HCT116 (cell line): ENCODE data around the gene ZBTB20. TPM values are rescaled to one million over a fixed set of nuclear protein-coding genes. Genes with fewer than 3 reads are reported as not detected.

Experiments
- ATAC-seq: fragments of 200-7000 bp; cut with Tn5 transposase; 2 replicates; pipeline ENCODE4 v1.9.1; 2020; ENCODE audit warnings: mild to moderate bottlenecking, moderate library complexity
- BruUV-seq: library from RNA; stranded (reverse); fragments of 400-500 nt; replicated peaks from 2 replicates; lab custom pipeline; 2021; lab: Mats Ljungman, UMichigan
- CTCF ChIA-PET: fragments of 300-600 bp; sonication (Branson Sonifier 250); formaldehyde crosslinking; loops from one replicate; lab custom pipeline; 2021; ENCODE audit warnings: antibody characterized with exemption; lab: Charles Lee
- POLR2A ChIA-PET: fragments of 300-600, 350-600 bp; sonication (Branson Sonifier 250); formaldehyde crosslinking; loops from one replicate; lab custom pipeline; 2021; ENCODE audit warnings: antibody characterized with exemption; lab: Charles Lee
- RAD21 ChIA-PET, 2 experiments: fragments of 300-600 bp; sonication (Branson Sonifier 250); formaldehyde crosslinking; loops; one replicate each; lab custom pipeline; 2023; ENCODE audit warnings: low total read pairs in 2 of 2; ENCODE audit not compliant: uncharacterized antibody in 2 of 2, unreplicated experiment in 2 of 2, low non-redundant PET in 1 of 2; lab: Charles Lee
- DNase-seq: peaks from one replicate; pipeline ENCODE4 v3.0.0-alpha.2; 2010; ENCODE audit warnings: low read depth, low spot score
- H2AFZ ChIP-seq: fragments of 200-600 bp; shearing (Covaris generic), sonication (generic); 2 replicates; pipeline ENCODE4 v1.6.1; 2017; ENCODE audit warnings: low read depth, mixed run types, mixed read lengths, antibody characterized with exemption, low read length; ENCODE audit not compliant: poor library complexity, severe bottlenecking
- H3K27ac ChIP-seq: 2 replicates; pipeline ENCODE4 v1.5.1; 2012; ENCODE audit warnings: low read depth, low read length
- H3K27me3 ChIP-seq: fragments of 200-600 bp; sonication (generic); 2 replicates; pipeline ENCODE4 v1.6.1; 2016; ENCODE audit warnings: mixed run types, low read length, mixed read lengths; ENCODE audit not compliant: insufficient read depth
- H3K36me3 ChIP-seq, 2 experiments: fragments of 200-500 bp in 1 of 2; fragments of 200-600 bp in 1 of 2; sonication (Bioruptor generic) in 1 of 2; sonication (generic) in 1 of 2; 2 replicates each; pipeline versions ENCODE4 v1.5.1 to v1.6.1; 2014 to 2016; ENCODE audit warnings: low read length in 2 of 2, inconsistent platforms in 1 of 2, mixed read lengths in 1 of 2, mixed run types in 1 of 2; ENCODE audit not compliant: insufficient read depth in 2 of 2, control insufficient read depth in 1 of 2
- H3K4me1 ChIP-seq, 2 experiments: fragments of 200-600 bp in 1 of 2; sonication (generic) in 1 of 2; 2 replicates each; pipeline versions ENCODE4 v1.5.1 to v1.6.1; 2012 to 2017; ENCODE audit warnings: low read length in 2 of 2, inconsistent platforms in 1 of 2, mild to moderate bottlenecking in 1 of 2, mixed read lengths in 1 of 2, mixed run types in 1 of 2, moderate library complexity in 1 of 2; ENCODE audit not compliant: insufficient read depth in 2 of 2, control insufficient read depth in 1 of 2
- H3K4me2 ChIP-seq: fragments of 200-600 bp; sonication (generic); 2 replicates; pipeline ENCODE4 v1.6.1; 2017; ENCODE audit warnings: mixed run types, low read length, mixed read lengths
- H3K4me3 ChIP-seq, 2 experiments: fragments of 200-600 bp in 1 of 2; sonication (generic) in 1 of 2; replicated peaks in 1 of 2; 2 replicates each; pipeline ENCODE4 v1.5.1; 2011 to 2016; ENCODE audit warnings: low read length in 2 of 2, control low read depth in 1 of 2, low read depth in 1 of 2, mild to moderate bottlenecking in 1 of 2, mixed read lengths in 1 of 2, mixed run types in 1 of 2
- H3K79me2 ChIP-seq: fragments of 200-600 bp; sonication (generic); 2 replicates; pipeline ENCODE4 v1.6.1; 2017; ENCODE audit warnings: mild to moderate bottlenecking, mixed run types, low read length, moderate library complexity, mixed read lengths; ENCODE audit not compliant: insufficient read depth
- H3K9ac ChIP-seq: fragments of 200-600 bp; sonication (generic); 2 replicates; pipeline ENCODE4 v1.6.1; 2016; ENCODE audit warnings: low read length, mixed read lengths
- H3K9me2 ChIP-seq: fragments of 200-600 bp; sonication (generic), shearing (Covaris generic); 2 replicates; pipeline ENCODE4 v1.6.1; 2017; ENCODE audit warnings: mixed run types, mild to moderate bottlenecking, moderate library complexity; ENCODE audit not compliant: insufficient read depth
- H3K9me3 ChIP-seq, 2 experiments: fragments of 200-500 bp in 1 of 2; fragments of 200-600 bp in 1 of 2; sonication (Bioruptor generic) in 1 of 2; sonication (generic) in 1 of 2; 2 replicates each; pipeline ENCODE4 v1.6.1; 2014 to 2017; ENCODE audit warnings: low read length in 2 of 2, mixed read lengths in 2 of 2, inconsistent platforms in 1 of 2, low read depth in 1 of 2, mild to moderate bottlenecking in 1 of 2, mixed run types in 1 of 2, moderate library complexity in 1 of 2; ENCODE audit not compliant: control insufficient read depth in 1 of 2, insufficient read depth in 1 of 2
- H4K20me1 ChIP-seq: fragments of 200-600 bp; sonication (generic), shearing (Covaris generic); 2 replicates; pipeline ENCODE4 v1.6.1; 2017; ENCODE audit warnings: mixed run types, mild to moderate bottlenecking, moderate library complexity; ENCODE audit not compliant: insufficient read depth
- ATF3 ChIP-seq: IDR thresholded peaks from 2 replicates; pipeline ENCODE4 v1.6.1; 2012
- CEBPB ChIP-seq: IDR thresholded peaks from 2 replicates; pipeline ENCODE4 v1.6.1; 2012; ENCODE audit warnings: low read depth
- EGR1 ChIP-seq: IDR thresholded peaks from 2 replicates; pipeline ENCODE4 v1.6.1; 2012; ENCODE audit warnings: low read depth
- EZH2 ChIP-seq: fragments of 200-600 bp; sonication (generic); IDR thresholded peaks from 2 replicates; pipeline ENCODE4 v1.6.1; 2017; ENCODE audit warnings: antibody characterized with exemption, mixed run types
- EZH2phosphoT487 ChIP-seq: fragments of 200-600 bp; IDR thresholded peaks from 2 replicates; pipeline ENCODE4 v1.6.1; 2018; ENCODE audit warnings: antibody characterized with exemption, borderline replicate concordance
- JUND ChIP-seq: IDR thresholded peaks from 2 replicates; pipeline ENCODE4 v1.6.1; 2012
- POLR2AphosphoS5 ChIP-seq: IDR thresholded peaks from 2 replicates; pipeline ENCODE4 v1.6.1; 2011; ENCODE audit warnings: mild to moderate bottlenecking, low read depth, low read length, moderate library complexity
- RAD21 ChIP-seq: IDR thresholded peaks from 2 replicates; pipeline ENCODE4 v1.6.1; 2012; ENCODE audit warnings: low read depth, mild to moderate bottlenecking
- SIN3A ChIP-seq: IDR thresholded peaks from 2 replicates; pipeline ENCODE4 v1.6.1; 2012; ENCODE audit warnings: low read depth
- SP1 ChIP-seq: IDR thresholded peaks from 2 replicates; pipeline ENCODE4 v1.6.1; 2012; ENCODE audit warnings: low read depth
- SRF ChIP-seq: IDR thresholded peaks from 2 replicates; pipeline ENCODE4 v1.6.1; 2012; ENCODE audit warnings: low read depth
- TCF7L2 ChIP-seq: IDR thresholded peaks from 2 replicates; pipeline ENCODE4 v1.7.0; 2011; ENCODE audit warnings: borderline replicate concordance, inconsistent platforms; ENCODE audit not compliant: insufficient read depth, insufficient read length; ENCODE audit errors: extremely low read depth
- YY1 ChIP-seq: IDR thresholded peaks from 2 replicates; pipeline ENCODE4 v1.6.1; 2011; ENCODE audit warnings: low read length, low read depth, moderate library complexity, mild to moderate bottlenecking; ENCODE audit not compliant: insufficient replicate concordance; ENCODE audit errors: extremely low read depth
- ZFX ChIP-seq: fragments of 450-650 bp; IDR thresholded peaks from 2 replicates; pipeline ENCODE4 v1.6.1; 2017
- ZNF274 ChIP-seq: fragments of 200-500 bp; sonication (Bioruptor generic); IDR thresholded peaks from 2 replicates; pipeline ENCODE4 v1.6.1; 2014; ENCODE audit warnings: mild to moderate bottlenecking, low read depth, low read length, inconsistent platforms
- intact Hi-C: fragments of 100-400 bp; cut with micrococcal nuclease; formaldehyde crosslinking; loops from 2 replicates; pipeline ENCODE4 v1.10.0; 2022
- total RNA-seq: library from RNA; stranded (reverse); gene quantifications from one replicate; pipeline ENCODE4 v1.2.1, GENCODE V29; 2021; ENCODE audit not compliant: unreplicated experiment
- TF ChIP-seq, protein P1 (sequence below): IDR thresholded peaks from 2 replicates; pipeline ENCODE4 v1.6.1; 2012; ENCODE audit warnings: low read depth
- TF ChIP-seq, protein P2 (sequence below), 3 experiments: fragments of 200-600 bp in 1 of 3; sonication (generic) in 1 of 3; IDR thresholded peaks in 2 of 3; conservative IDR thresholded peaks in 1 of 3; 2 replicates each; pipeline ENCODE4 v1.5.1; 2012 to 2017; ENCODE audit warnings: low read depth in 2 of 3, low read length in 2 of 3, antibody characterized with exemption in 1 of 3, borderline replicate concordance in 1 of 3, control low read depth in 1 of 3, mild to moderate bottlenecking in 1 of 3, mixed read lengths in 1 of 3, mixed run types in 1 of 3, moderate library complexity in 1 of 3; ENCODE audit not compliant: insufficient read depth in 1 of 3

The ZBTB20 gene
- total RNA-seq, 1 experiment from 2014 or later = 42.1 TPM

- Histone ChIP-seq H3K9me2 (no peaks in the 10 kb centered on the region), H3K9me3 (no peaks in the 10 kb centered on the region), H3K9ac (no peak overlapping the region), H3K4me2 (peak overlapping the region; percentile 9; the same call in 1 of the 2 replicates), H3K27me3 (no peaks in the 10 kb centered on the region), H3K4me1 (peaks cover 66 to 67% of the 10 kb centered on the region in 2 experiments), H3K4me3 (no peak overlapping the region), H4K20me1 (no peaks in the 10 kb centered on the region), H3K79me2 (peaks cover 94% of the 10 kb centered on the region), H3K36me3 (no peaks in the 10 kb centered on the region), H2AFZ (no peak overlapping the region), H3K27ac (peak overlapping the region; percentile 63; the same call in 1 of the 2 replicates)
- POLR2A ChIA-PET = no interaction called here
- no peak for ATAC-seq
- CTCF ChIA-PET = no interaction called here
- BruUV-seq = no TSS peak
- TF ChIP-seq CEBPB (no peak), ZNF274 (no peak), ZFX (no peak), RAD21 (no peak), SRF (no peak), JUND (no peak), EGR1 (no peak), POLR2AphosphoS5 (no peak), ATF3 (no peak), TCF7L2 (no peak), YY1 (no peak), SIN3A (no peak), EZH2 (no peak), SP1 (no peak), EZH2phosphoT487 (no peak)
- TF ChIP-seq, protein P1, sequence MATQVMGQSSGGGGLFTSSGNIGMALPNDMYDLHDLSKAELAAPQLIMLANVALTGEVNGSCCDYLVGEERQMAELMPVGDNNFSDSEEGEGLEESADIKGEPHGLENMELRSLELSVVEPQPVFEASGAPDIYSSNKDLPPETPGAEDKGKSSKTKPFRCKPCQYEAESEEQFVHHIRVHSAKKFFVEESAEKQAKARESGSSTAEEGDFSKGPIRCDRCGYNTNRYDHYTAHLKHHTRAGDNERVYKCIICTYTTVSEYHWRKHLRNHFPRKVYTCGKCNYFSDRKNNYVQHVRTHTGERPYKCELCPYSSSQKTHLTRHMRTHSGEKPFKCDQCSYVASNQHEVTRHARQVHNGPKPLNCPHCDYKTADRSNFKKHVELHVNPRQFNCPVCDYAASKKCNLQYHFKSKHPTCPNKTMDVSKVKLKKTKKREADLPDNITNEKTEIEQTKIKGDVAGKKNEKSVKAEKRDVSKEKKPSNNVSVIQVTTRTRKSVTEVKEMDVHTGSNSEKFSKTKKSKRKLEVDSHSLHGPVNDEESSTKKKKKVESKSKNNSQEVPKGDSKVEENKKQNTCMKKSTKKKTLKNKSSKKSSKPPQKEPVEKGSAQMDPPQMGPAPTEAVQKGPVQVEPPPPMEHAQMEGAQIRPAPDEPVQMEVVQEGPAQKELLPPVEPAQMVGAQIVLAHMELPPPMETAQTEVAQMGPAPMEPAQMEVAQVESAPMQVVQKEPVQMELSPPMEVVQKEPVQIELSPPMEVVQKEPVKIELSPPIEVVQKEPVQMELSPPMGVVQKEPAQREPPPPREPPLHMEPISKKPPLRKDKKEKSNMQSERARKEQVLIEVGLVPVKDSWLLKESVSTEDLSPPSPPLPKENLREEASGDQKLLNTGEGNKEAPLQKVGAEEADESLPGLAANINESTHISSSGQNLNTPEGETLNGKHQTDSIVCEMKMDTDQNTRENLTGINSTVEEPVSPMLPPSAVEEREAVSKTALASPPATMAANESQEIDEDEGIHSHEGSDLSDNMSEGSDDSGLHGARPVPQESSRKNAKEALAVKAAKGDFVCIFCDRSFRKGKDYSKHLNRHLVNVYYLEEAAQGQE = no peak
- TF ChIP-seq, protein P2, sequence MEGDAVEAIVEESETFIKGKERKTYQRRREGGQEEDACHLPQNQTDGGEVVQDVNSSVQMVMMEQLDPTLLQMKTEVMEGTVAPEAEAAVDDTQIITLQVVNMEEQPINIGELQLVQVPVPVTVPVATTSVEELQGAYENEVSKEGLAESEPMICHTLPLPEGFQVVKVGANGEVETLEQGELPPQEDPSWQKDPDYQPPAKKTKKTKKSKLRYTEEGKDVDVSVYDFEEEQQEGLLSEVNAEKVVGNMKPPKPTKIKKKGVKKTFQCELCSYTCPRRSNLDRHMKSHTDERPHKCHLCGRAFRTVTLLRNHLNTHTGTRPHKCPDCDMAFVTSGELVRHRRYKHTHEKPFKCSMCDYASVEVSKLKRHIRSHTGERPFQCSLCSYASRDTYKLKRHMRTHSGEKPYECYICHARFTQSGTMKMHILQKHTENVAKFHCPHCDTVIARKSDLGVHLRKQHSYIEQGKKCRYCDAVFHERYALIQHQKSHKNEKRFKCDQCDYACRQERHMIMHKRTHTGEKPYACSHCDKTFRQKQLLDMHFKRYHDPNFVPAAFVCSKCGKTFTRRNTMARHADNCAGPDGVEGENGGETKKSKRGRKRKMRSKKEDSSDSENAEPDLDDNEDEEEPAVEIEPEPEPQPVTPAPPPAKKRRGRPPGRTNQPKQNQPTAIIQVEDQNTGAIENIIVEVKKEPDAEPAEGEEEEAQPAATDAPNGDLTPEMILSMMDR (IDR thresholded peaks at IDR 0.05 in 2 of 3, conservative IDR thresholded peaks at IDR 0.05 in 1 of 3; ENCODE audit: borderline replicate concordance in 1 of 3, insufficient read depth in 1 of 3, low read depth in 2 of 3, low read length in 2 of 3) = no peak
- intact Hi-C loops = no loop called here
- RAD21 ChIA-PET = no interaction called here
- DNase-seq = no peak
Observed at GRCh38 chr3:114718898-114719210, 428.2 kb downstream of the ZBTB20 start.
